GM23338 (cell line): ENCODE measurements around the gene UBC. TPM values are rescaled to one million over a fixed set of nuclear protein-coding genes. Genes with fewer than 3 reads are reported as not detected.

Experiments
- ATAC-seq: fragments of 200-7000 bp; cut with Tn5 transposase; 3 replicates; pipeline ENCODE4 v1.9.1; 2020
- DNase-seq: peaks from one replicate; pipeline ENCODE4 v3.0.0-alpha.2; 2015; ENCODE audit warnings: low spot score
- H2AFZ ChIP-seq: fragments of 200-600 bp; sonication (generic); 2 replicates; pipeline ENCODE4 v1.8.0; 2016; ENCODE audit warnings: antibody characterized with exemption, mild to moderate bottlenecking, moderate library complexity
- H3F3A ChIP-seq: fragments of 200-600 bp; sonication (generic); replicated peaks from 2 replicates; pipeline ENCODE4 v1.8.0; 2017; ENCODE audit warnings: antibody characterized with exemption, mixed run types, low read depth
- H3K27ac ChIP-seq: fragments of 200-600 bp; sonication (generic); 2 replicates; pipeline ENCODE4 v1.6.1; 2016; ENCODE audit warnings: low read depth
- H3K27me3 ChIP-seq: fragments of 200-600 bp; sonication (generic); 2 replicates; pipeline ENCODE4 v1.8.0; 2016; ENCODE audit warnings: mild to moderate bottlenecking, mixed run types, moderate library complexity; ENCODE audit not compliant: insufficient read depth
- H3K36me3 ChIP-seq: fragments of 200-600 bp; sonication (generic); 2 replicates; pipeline ENCODE4 v1.8.0; 2016; ENCODE audit warnings: mild to moderate bottlenecking; ENCODE audit not compliant: insufficient read depth
- H3K4me1 ChIP-seq: fragments of 200-600 bp; sonication (generic); 2 replicates; pipeline ENCODE4 v1.8.0; 2016; ENCODE audit warnings: mild to moderate bottlenecking, moderate library complexity; ENCODE audit not compliant: insufficient read depth
- H3K4me2 ChIP-seq: fragments of 200-600 bp; sonication (generic); 2 replicates; pipeline ENCODE4 v1.7.1; 2017; ENCODE audit warnings: mixed run types
- H3K4me3 ChIP-seq: fragments of 200-600 bp; sonication (generic); 2 replicates; pipeline ENCODE4 v1.6.1; 2016; ENCODE audit warnings: mixed run types
- H3K79me2 ChIP-seq: fragments of 200-600 bp; sonication (generic); replicated peaks from 2 replicates; pipeline ENCODE4 v1.8.0; 2017; ENCODE audit warnings: mild to moderate bottlenecking; ENCODE audit not compliant: insufficient read depth
- H3K9me2 ChIP-seq: fragments of 200-600 bp; sonication (generic); 2 replicates; pipeline ENCODE4 v1.8.0; 2017; ENCODE audit not compliant: insufficient read depth
- H4K20me1 ChIP-seq: fragments of 200-600 bp; sonication (generic); replicated peaks from 2 replicates; pipeline ENCODE4 v1.8.0; 2017; ENCODE audit warnings: mild to moderate bottlenecking; ENCODE audit not compliant: insufficient read depth
- H3K27ac Mint-ChIP-seq: 2 replicates; pipeline ENCODE4 v1.8.0; 2020; ENCODE audit warnings: inconsistent platforms, mild to moderate bottlenecking, moderate library complexity, mixed read lengths
- H3K27me3 Mint-ChIP-seq: 3 replicates; pipeline ENCODE4 v1.8.0; 2022; ENCODE audit warnings: low read depth, mild to moderate bottlenecking, moderate library complexity, mixed read lengths, inconsistent platforms; ENCODE audit not compliant: insufficient read depth, poor library complexity
- H3K36me3 Mint-ChIP-seq: 3 replicates; pipeline ENCODE4 v1.8.0; 2021; ENCODE audit warnings: low read depth, mild to moderate bottlenecking, inconsistent platforms, moderate library complexity, mixed read lengths
- H3K4me1 Mint-ChIP-seq: 3 replicates; pipeline ENCODE4 v1.8.0; 2020; ENCODE audit warnings: mild to moderate bottlenecking, inconsistent platforms, mixed read lengths
- H3K4me3 Mint-ChIP-seq: 3 replicates; pipeline ENCODE4 v1.8.0; 2021; ENCODE audit warnings: moderate library complexity, mild to moderate bottlenecking, inconsistent platforms, mixed read lengths
- H3K9me3 Mint-ChIP-seq: 3 replicates; pipeline ENCODE4 v1.8.0; 2020; ENCODE audit warnings: moderate library complexity, mild to moderate bottlenecking, inconsistent platforms, mixed read lengths
- CREB1 ChIP-seq: fragments of 250-450 bp; sonication (Bioruptor Pico); IDR thresholded peaks from 2 replicates; pipeline ENCODE4 v1.5.0; 2020; ENCODE audit warnings: low read depth, mild to moderate bottlenecking, moderate library complexity
- CTCF ChIP-seq, 2 experiments: fragments of 200-600 bp in 1 of 2; sonication (generic) in 1 of 2; conservative IDR thresholded peaks; 2 replicates each; pipeline versions ENCODE4 v1.5.1 to v1.6.1; 2016 to 2017; ENCODE audit warnings: antibody characterized with exemption in 2 of 2, low read depth in 2 of 2, mild to moderate bottlenecking in 2 of 2, moderate library complexity in 1 of 2
- ETS1 ChIP-seq: IDR thresholded peaks from 2 replicates; pipeline ENCODE4 v1.6.1; 2016; ENCODE audit warnings: antibody characterized with exemption
- EZH2 ChIP-seq: fragments of 200-600 bp; sonication (generic); IDR thresholded peaks from one replicate; pipeline ENCODE4 v1.8.0; 2017; ENCODE audit warnings: antibody characterized with exemption, mild to moderate bottlenecking, low read depth; ENCODE audit not compliant: unreplicated experiment
- EZH2phosphoT487 ChIP-seq: fragments of 200-600 bp; sonication (generic); IDR thresholded peaks from one replicate; pipeline ENCODE4 v1.8.1; 2018; ENCODE audit warnings: antibody characterized with exemption; ENCODE audit not compliant: unreplicated experiment
- JUNB ChIP-seq: IDR thresholded peaks from one replicate; pipeline ENCODE4 v1.6.1; 2016; ENCODE audit warnings: antibody characterized with exemption; ENCODE audit not compliant: unreplicated experiment
- NANOG ChIP-seq: IDR thresholded peaks from 2 replicates; pipeline ENCODE4 v1.6.1; 2016; ENCODE audit warnings: antibody characterized with exemption, borderline replicate concordance
- POLR2AphosphoS5 ChIP-seq: IDR thresholded peaks from 2 replicates; pipeline ENCODE4 v1.6.1; 2016; ENCODE audit warnings: antibody characterized with exemption, low read depth
- REST ChIP-seq: IDR thresholded peaks from one replicate; pipeline ENCODE4 v1.6.1; 2018; ENCODE audit warnings: antibody characterized with exemption; ENCODE audit not compliant: unreplicated experiment
- ZNF331 ChIP-seq: fragments of 250-450 bp; sonication (Bioruptor Pico); IDR thresholded peaks from 2 replicates; pipeline ENCODE4 v1.5.0; 2020; ENCODE audit warnings: low read depth, mild to moderate bottlenecking, moderate library complexity
- polyA plus RNA-seq: library from polyadenylated mRNA; unstranded; fragments of >200 nt; fragmentation: Nextera tagmentation; extraction: Ambion mirVana; gene quantifications from 2 replicates; pipeline ENCODE4 v1.2.1, GENCODE V29; 2016
- total RNA-seq: library from RNA; depleted of rRNA; stranded (reverse); fragments of >200 nt; shearing (Covaris generic); gene quantifications from 2 replicates; pipeline ENCODE4 v1.2.3, GENCODE V29; 2014

Gene UBC
- total and polyA plus RNA-seq, 2 experiments from 2014 or later, result 511 to 665 TPM

DNA sequence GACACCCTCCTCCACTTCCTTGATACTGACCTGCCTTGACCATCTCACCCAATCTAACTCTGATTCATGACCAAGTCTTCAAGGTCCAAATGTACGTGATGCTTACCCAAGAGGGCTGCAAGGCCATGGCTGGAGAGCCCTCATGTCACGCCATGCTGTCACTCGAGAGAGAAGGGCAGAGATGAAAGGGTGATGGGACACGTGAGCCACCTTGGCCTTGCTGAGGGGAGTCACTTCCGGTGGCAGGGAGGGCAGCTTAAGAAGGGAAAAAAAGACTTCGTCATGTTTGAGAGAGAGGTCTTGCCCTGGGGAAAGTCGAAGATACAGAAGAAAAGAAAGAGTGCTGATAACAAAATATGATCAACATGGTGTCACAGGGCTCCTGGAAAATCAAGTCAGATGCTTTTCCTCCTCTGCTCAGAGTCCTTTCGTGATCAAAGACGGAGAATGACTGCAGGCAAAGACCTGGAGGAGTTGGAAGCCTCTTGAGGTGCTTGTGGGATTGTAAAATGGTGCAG, 47.5 kb downstream of the UBC start:
- Histone ChIP-seq H3K27me3 (0 out of 2 replicates have a peak, but pooled peaks cover 3% of the 10 kb centered on the region), H3K36me3 (no peaks in the 10 kb centered on the region), H3K79me2 (peaks cover 9% of the 10 kb centered on the region), H3K27ac (no peak overlapping the region), H2AFZ (peak overlapping the region; percentile 72), H3F3A (0 out of 2 replicates have a peak, but pooled peaks cover 3% of the 10 kb centered on the region), H3K4me3 (no peak overlapping the region), H4K20me1 (no peaks in the 10 kb centered on the region), H3K4me1 (peaks cover 24% of the 10 kb centered on the region), H3K4me2 (no peak overlapping the region), H3K9me2 (no peaks in the 10 kb centered on the region)
- no peak for TF ChIP-seq NANOG
- H3K9me3 Mint-ChIP-seq, result peaks cover 5% of the 10 kb centered on the region; the same call in 2 of the 3 replicates
- DNase-seq, result no peak
- H3K4me1 Mint-ChIP-seq, result peaks cover 24% of the 10 kb centered on the region
- peaks cover 25% of the 10 kb centered on the region for H3K27me3 Mint-ChIP-seq
- H3K4me3 Mint-ChIP-seq, result no peak overlapping the region
- H3K27ac Mint-ChIP-seq, result no peak overlapping the region
- H3K36me3 Mint-ChIP-seq, result no peaks in the 10 kb centered on the region; the same call in 2 of the 3 replicates
- ATAC-seq, result no peak

GRCh38 chr12:124866195-124866882, 48.1 kb downstream of the UBC start:
- Histone ChIP-seq H3K27ac (no peak overlapping the region), H3K4me2 (no peak overlapping the region), H3K9me2 (no peaks in the 10 kb centered on the region), H3K36me3 (no peaks in the 10 kb centered on the region), H3K79me2 (peaks cover 13% of the 10 kb centered on the region), H3K4me3 (no peak overlapping the region), H3K27me3 (0 out of 2 replicates have a peak, but pooled peaks cover 3% of the 10 kb centered on the region), H4K20me1 (no peaks in the 10 kb centered on the region), H3K4me1 (peaks cover 30% of the 10 kb centered on the region), H2AFZ (no peak overlapping the region; the same call in 1 of the 2 replicates), H3F3A (0 out of 2 replicates have a peak, but pooled peaks cover 5% of the 10 kb centered on the region)
- ATAC-seq (no peak), DNase-seq (no peak)
- Mint-ChIP-seq H3K4me3 (no peak overlapping the region), H3K27me3 (peaks cover 25% of the 10 kb centered on the region), H3K9me3 (peaks cover 5% of the 10 kb centered on the region; the same call in 2 of the 3 replicates), H3K4me1 (peaks cover 29% of the 10 kb centered on the region), H3K36me3 (no peaks in the 10 kb centered on the region; the same call in 2 of the 3 replicates), H3K27ac (no peak overlapping the region)
- no peak for TF ChIP-seq CTCF (conservative IDR thresholded peaks at IDR 0.05; ENCODE audit: low read depth in 2 of 2)
- no peak for TF ChIP-seq POLR2AphosphoS5
- no peak for TF ChIP-seq EZH2

GRCh38 chr12:124865728-124866127, 48.7 kb downstream of the UBC start:
- H3K9me2 ChIP-seq, result no peaks in the 10 kb centered on the region
- no peaks in the 10 kb centered on the region; the same call in 2 of the 3 replicates for H3K36me3 Mint-ChIP-seq
- 0 out of 2 replicates have a peak, but pooled peaks cover 3% of the 10 kb centered on the region for H3K27me3 ChIP-seq
- H3K4me2 ChIP-seq, result no peak overlapping the region
- no peak overlapping the region for H3K4me3 ChIP-seq
- H3K79me2 ChIP-seq, result peaks cover 19% of the 10 kb centered on the region
- H3K27ac Mint-ChIP-seq, result no peak overlapping the region
- no peak overlapping the region for H3K4me3 Mint-ChIP-seq
- peaks cover 5% of the 10 kb centered on the region; the same call in 2 of the 3 replicates for H3K9me3 Mint-ChIP-seq
- TF ChIP-seq EZH2phosphoT487 (no peak), ZNF331 (CRISPR knock-in tag) (no peak), EZH2 (no peak), JUNB (no peak), REST (no peak), ETS1 (no peak), CREB1 (CRISPR knock-in tag) (no peak)
- ATAC-seq (no peak), DNase-seq (no peak)
- no peak overlapping the region for H2AFZ ChIP-seq
- H3K27ac ChIP-seq, result no peak overlapping the region
- peaks cover 34% of the 10 kb centered on the region for H3K4me1 ChIP-seq
- no peaks in the 10 kb centered on the region for H4K20me1 ChIP-seq
- H3K27me3 Mint-ChIP-seq, result peaks cover 25% of the 10 kb centered on the region
- 0 out of 2 replicates have a peak, but pooled peaks cover 5% of the 10 kb centered on the region for H3K36me3 ChIP-seq
- 0 out of 2 replicates have a peak, but pooled peaks cover 5% of the 10 kb centered on the region for H3F3A ChIP-seq
- H3K4me1 Mint-ChIP-seq, result peaks cover 28% of the 10 kb centered on the region
